ENCODE results near the gene C3.

GRCh38 chr19:6739390-6739882 is 19.0 kb upstream of the C3 start, which contains the start of gene TRIP10:
- TF ChIP-seq CTCF (IDR thresholded peaks at IDR 0.05) (no peak), ZFX (IDR thresholded peaks at IDR 0.05; ENCODE audit: borderline replicate concordance) (no peak)

Data from 22Rv1 (cell line).